Cortex of kidney (tissue), 1 donor: Measurements from ENCODE around the gene DGKB.

ENCODE experiments used
- DNase-seq: peaks from one replicate; lab custom pipeline; 2025; lab: John Stamatoyannopoulos, UW

The DGKB gene

GRCh38 chr7:14381936-14382335 lies 520.6 kb downstream of the DGKB start:
- no peak for DNase-seq

- DNase-seq = no peak
These were observed 521.2 kb downstream of the DGKB start for GRCh38 chr7:14381306-14381705.

- no peak for DNase-seq
These were observed 521.7 kb downstream of the DGKB start for GRCh38 chr7:14380881-14381280.

GRCh38 chr7:14377646-14378266 lies 524.8 kb downstream of the DGKB start:
- DNase-seq = no peak

GRCh38 chr7:14376711-14377110 lies 525.8 kb downstream of the DGKB start:
- DNase-seq = no peak

- DNase-seq = no peak
These were observed 526.6 kb downstream of the DGKB start for GRCh38 chr7:14375998-14376397.

- no peak for DNase-seq
These were observed 528.2 kb downstream of the DGKB start for GRCh38 chr7:14374336-14374735.

GRCh38 chr7:14368285-14368684 lies 534.3 kb downstream of the DGKB start:
- no peak for DNase-seq

- DNase-seq = no peak
These were observed 551.4 kb downstream of the DGKB start for GRCh38 chr7:14351167-14351566.

GRCh38 chr7:14341200-14341775 lies 561.3 kb downstream of the DGKB start:
- DNase-seq = no peak

- no peak for DNase-seq
These were observed 562.0 kb downstream of the DGKB start for GRCh38 chr7:14340393-14341074.

- DNase-seq = no peak
These were observed 562.7 kb downstream of the DGKB start for GRCh38 chr7:14339861-14340260.

GRCh38 chr7:14336256-14336655 lies 566.3 kb downstream of the DGKB start:
- DNase-seq = no peak

GRCh38 chr7:14332155-14332554 lies 570.4 kb downstream of the DGKB start:
- DNase-seq = no peak

GRCh38 chr7:14324767-14325166 lies 577.8 kb downstream of the DGKB start:
- no peak for DNase-seq

- DNase-seq = no peak
These were observed 579.8 kb downstream of the DGKB start for GRCh38 chr7:14322724-14323123.

- no peak for DNase-seq
These were observed 580.6 kb downstream of the DGKB start for GRCh38 chr7:14321947-14322346.

GRCh38 chr7:14309432-14309831 lies 593.1 kb downstream of the DGKB start:
- DNase-seq = no peak

- DNase-seq = no peak
These were observed 597.2 kb downstream of the DGKB start for GRCh38 chr7:14305233-14305866.

GRCh38 chr7:14303536-14303935 lies 599.0 kb downstream of the DGKB start:
- no peak for DNase-seq

- DNase-seq = no peak
These were observed 607.9 kb downstream of the DGKB start for GRCh38 chr7:14294637-14295036.

- no peak for DNase-seq
These were observed 609.1 kb downstream of the DGKB start for GRCh38 chr7:14293434-14293833.

- DNase-seq = no peak
These were observed 609.8 kb downstream of the DGKB start for GRCh38 chr7:14292737-14293136.
